Endothelial cell of umbilical vein (primary cell): ENCODE data around the gene NR3C1.

Source experiments
- CTCF ChIP-seq, 2 donors: IDR thresholded peaks; 1 replicate in 1 of 2; 2 replicates in 1 of 2; pipeline ENCODE4 v1.5.1; 2011; ENCODE audit warnings: low read length in 2 of 2, mild to moderate bottlenecking in 2 of 2, moderate library complexity in 2 of 2, control low read depth in 1 of 2, inconsistent platforms in 1 of 2, low read depth in 1 of 2; ENCODE audit not compliant: insufficient read depth in 1 of 2; ENCODE audit errors: extremely low read depth in 1 of 2
- EZH2 ChIP-seq: IDR thresholded peaks from 2 replicates; pipeline ENCODE4 v1.6.1; 2012; ENCODE audit warnings: borderline replicate concordance, low read depth, mild to moderate bottlenecking, moderate library complexity, low read length, inconsistent platforms; ENCODE audit not compliant: severe bottlenecking
- POLR2A ChIP-seq: IDR thresholded peaks from 2 replicates; pipeline ENCODE4 v1.6.1; 2012; ENCODE audit warnings: low read depth, mild to moderate bottlenecking, control low read depth, low read length
- POLR2AphosphoS5 ChIP-seq: IDR thresholded peaks from 2 replicates; pipeline ENCODE4 v1.6.1; 2012; ENCODE audit warnings: low read depth, mild to moderate bottlenecking, control low read depth, low read length, moderate library complexity; ENCODE audit not compliant: insufficient read depth

GRCh38 chr5:143447983-143448382, 44.5 kb upstream of the NR3C1 start:
- TF ChIP-seq POLR2AphosphoS5 (no peak), POLR2A (no peak), CTCF (IDR thresholded peaks at IDR 0.05; ENCODE audit: extremely low read depth in 1 of 2, insufficient read depth in 1 of 2, low read depth in 1 of 2, low read length in 2 of 2) (no peak), EZH2 (no peak)
